G401.6 (cell line): ENCODE measurements around the gene KCNT2.
A peak's percentile ranks its signal among the peaks of the same experiment; 100 is the strongest.
"Not testable (repeated sequence)": the region's sequence is repeated elsewhere in the genome, so short reads cannot be mapped to it uniquely, and the experiment has no call there.

Experiments used
- FAIRE-seq: peaks from 2 replicates; lab custom pipeline; 2012; peaks lifted over from hg19 to GRCh38; lab: Jason Lieb, UNC

Gene KCNT2

DNA sequence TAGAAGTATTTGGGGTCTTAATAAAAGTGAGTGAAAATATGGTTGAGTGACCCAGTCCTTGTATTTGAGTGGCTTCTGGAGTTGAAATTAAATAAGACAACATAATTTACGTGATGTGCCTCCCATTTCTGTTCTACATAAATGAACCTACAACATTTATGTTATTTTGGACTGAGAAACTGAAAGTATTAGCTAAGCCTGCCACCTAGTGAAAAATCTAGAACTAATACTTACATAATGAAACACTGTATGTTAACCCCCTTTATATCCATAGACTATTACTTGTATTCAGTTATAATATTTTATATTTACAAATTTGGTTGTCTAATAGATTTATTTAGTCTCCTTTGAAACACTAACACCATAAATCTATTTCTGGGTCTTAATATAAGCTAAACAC lies 298.9 kb downstream of the KCNT2 start:
- peak; percentile 87 for FAIRE-seq

DNA sequence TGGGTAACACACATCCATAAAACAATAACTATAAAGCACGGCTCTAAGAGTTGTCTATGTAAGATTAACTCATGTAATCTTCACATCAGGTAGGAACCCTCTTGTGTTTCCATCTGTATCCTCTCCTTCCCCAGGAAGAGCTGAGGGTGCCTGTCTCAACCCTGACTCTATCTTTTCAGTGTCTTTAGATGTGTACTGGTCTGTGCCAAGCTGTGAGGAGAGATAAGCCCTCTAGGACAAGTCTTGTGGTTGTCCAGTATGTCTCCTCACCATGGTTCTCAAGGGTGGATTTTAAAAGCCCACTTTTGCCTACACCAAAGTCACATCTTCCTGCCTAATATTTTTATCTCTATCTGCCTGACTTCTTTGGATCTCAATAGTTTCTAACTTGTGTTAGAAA lies 300.1 kb downstream of the KCNT2 start:
- no peak for FAIRE-seq

DNA sequence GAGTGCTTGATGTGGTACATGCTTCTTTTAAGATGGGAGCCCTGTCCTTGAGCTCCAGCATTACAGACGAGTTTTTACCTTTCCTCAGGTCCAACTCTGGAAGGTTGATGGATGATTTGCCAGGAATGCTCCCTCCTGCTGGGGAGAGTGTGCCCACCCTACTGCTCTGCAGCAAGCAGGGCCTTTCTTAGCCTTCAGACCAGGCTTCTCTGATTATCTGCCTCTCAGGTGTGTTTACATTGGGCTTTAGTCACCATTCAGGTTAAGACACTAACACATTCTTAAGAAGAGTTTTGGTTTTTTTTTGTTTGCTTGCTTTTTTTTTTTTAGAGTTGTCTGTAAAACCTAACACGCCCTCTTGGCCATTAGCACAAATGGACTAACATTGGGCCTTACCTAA lies 301.8 kb downstream of the KCNT2 start:
- FAIRE-seq = no peak

DNA sequence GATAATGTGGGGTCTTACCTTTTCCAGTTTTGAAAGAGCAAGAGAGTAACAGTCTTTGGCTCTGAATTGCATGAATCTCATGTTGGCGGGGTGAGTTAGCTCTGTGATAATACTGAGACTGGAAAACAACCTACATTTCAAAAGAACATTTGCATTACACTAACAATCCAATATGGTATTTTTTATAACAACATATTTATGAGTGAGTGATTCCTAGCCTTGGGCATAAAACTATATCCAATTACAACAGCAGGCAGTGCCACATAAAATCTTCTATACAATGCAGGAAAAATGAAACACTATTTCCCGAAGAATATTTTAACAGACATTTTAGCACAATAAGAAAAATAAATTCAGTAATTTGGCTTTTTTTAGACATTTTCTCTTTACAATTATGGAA lies 303.0 kb downstream of the KCNT2 start:
- no peak for FAIRE-seq

DNA sequence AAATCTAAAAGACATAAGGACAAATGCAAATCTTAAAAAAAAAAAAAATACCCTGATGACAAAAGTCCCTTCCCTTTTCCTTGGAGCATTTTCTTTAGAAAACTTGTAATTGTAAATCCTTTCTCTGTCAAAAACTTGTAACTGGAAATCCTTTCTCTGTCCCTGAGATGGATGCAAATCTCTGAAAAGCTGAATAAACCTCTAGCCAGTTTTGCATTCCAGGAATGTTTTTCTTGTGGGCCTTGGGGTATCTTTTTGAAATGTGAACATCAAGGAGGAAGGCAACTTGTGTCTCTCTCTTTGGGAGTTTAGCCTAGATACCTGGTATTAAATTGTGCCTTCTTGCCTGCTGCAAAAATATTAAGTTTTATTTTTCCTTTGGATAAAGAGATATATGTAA lies 305.3 kb downstream of the KCNT2 start:
- FAIRE-seq = no peak

DNA sequence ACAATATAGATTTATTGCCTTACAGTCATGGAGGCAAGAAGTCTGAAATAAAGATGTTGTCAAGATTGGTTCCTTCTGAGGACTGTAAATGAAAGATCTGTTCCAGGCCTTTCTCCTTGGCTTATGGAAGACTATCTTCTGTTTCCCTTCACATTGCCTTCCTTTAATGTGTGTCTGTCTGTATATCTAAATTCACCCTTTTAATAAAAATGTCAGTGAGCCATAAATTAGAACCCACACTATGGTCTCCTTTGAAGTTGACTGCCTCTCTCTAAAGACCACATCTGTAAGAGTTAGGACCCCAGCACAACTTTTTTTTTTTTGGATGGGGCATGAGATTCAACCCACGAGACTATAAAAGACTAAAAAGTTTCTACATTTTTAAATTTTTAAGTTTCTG lies 305.8 kb downstream of the KCNT2 start:
- no peak for FAIRE-seq

DNA sequence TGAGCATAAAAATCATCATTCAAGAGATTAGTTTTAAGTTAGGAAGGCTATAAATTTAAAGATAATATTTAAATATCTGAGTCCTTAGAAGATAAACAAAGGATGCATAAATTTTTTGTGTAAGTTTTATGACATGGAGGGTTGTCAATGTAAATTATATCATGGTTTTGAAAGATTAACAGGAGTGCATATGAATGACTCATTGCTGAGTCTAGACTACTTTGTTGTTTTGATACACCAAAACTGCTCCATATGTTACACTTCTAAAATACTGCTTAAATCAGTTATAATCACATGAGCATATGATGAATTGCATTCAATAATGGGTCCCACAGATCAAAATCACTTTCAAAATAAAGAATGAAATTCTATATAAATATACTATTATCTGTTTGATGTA lies 312.5 kb downstream of the KCNT2 start:
- FAIRE-seq = no peak

DNA sequence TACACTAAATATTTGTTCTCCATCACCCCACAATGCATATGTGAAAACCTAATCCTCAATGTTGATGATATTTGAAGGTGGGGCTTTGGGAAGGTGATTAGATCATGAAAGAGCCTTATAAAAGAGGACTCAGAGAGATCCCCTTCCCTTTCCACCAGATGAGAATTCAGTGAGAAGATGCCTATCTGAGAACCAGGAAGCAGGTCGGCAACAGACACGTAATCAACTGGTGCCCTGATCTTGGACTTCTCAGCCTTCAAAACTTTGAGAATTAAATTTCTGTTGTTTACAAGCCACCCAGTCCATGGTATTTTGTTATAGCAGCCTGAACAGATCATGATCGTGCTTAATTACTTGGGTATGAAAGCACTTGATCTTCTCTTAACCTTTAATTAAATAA lies 329.4 kb downstream of the KCNT2 start:
- FAIRE-seq = no peak

DNA sequence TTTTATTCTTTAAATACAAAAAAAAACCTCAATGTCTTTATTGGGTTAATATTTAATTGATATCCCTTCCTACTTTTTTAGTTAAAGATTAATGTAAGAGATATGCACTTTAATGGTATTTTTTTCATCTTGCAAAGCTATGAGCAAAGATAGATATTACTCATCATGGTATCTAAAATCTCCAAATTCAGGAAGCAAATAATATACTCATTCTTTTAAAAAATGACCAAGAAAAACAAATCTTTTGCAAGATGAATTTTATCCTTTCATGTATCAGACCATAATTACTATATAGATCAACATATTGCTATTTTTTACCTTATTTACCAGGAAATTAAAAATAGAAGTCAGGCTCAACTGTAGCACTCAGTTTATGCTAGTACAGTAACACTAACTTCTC lies 330.4 kb downstream of the KCNT2 start:
- no peak for FAIRE-seq

DNA sequence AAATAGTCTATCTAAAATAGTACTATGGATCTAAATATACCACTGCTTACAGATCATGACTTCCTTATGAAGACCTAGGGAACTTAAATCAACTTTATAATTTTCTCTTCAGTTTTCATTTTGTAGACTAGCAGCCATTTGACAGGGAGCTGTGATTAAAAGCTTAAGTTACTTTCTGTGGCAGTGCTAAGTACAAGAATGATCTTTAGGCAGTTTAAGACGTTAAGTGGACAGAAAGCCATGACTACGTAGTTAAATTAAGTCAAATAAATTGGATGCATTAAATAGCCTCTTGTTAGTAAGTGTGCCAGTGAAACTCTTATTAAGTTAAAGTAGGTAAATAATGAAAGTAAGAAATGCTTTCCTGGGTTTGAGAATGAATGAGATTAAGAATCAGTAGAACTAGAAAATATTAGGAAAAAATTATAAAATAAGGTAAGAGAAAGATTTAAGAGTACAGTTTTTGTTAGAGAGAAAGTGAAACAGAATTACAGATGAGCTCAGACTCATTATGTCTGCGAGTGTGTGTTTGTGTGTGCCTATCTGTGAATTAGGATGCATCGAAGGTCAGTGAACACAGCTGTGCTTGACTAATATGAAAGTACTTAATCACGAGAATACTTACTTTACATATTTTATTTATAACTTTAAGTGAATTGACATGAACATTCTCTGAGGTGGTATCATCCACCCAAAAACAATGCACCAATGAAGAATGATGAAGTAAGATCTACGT lies 336.9 kb downstream of the KCNT2 start:
- no peak for FAIRE-seq

DNA sequence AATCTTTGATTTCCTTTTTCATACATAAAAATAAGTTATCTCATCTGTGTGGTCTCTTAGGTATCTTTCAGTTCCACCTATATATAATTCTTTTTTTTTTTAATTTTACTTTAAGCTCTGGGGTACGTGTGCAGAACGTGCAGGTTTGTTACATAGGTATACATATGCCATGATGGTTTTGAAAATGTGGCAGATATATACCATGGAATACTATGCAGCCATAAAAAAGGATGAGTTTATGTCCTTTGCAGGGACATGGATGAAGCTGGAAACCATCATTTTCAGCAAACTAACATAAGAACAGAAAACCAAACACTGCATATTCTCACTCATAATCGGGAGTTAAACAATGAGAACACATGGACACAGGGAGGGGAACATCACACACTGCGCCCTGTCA lies 345.2 kb downstream of the KCNT2 start:
- FAIRE-seq = not testable (repeated sequence)

DNA sequence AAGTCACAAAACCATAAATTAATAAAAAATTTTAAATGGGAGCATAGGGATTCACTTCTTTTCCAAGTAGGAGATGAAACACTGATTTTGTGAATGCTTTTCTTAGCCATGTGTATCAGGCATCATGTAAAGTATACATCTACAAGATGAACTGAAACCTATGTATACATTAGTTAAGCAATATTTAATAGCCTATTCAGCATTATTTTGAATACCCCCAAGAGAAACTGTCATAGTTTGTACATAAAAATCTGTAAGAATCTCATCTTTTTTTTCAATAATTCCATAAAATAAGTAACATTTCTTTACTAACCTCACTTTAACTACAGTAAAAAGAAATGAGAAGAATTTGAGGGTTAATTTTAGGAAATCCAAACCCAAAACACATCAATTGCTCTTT lies 348.0 kb downstream of the KCNT2 start:
- no peak for FAIRE-seq

DNA sequence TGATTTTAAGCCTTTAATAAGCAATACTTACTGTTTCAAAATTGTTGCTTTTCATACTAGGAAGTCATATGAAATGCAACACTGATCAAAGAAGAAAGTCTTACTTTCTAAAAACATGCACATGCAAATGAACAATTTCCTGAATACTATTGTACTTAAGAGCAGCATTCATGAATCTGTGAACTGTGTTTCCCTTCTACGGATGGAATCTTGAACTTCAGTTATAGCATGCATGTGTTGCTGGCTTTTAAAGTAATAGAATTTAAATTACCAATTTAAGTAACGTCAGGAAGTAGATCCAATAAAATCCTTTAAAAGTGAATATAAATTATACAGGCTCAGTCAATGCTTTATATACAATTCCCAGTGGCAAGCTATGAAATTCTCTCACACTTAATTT lies 348.9 kb downstream of the KCNT2 start:
- no peak for FAIRE-seq

DNA sequence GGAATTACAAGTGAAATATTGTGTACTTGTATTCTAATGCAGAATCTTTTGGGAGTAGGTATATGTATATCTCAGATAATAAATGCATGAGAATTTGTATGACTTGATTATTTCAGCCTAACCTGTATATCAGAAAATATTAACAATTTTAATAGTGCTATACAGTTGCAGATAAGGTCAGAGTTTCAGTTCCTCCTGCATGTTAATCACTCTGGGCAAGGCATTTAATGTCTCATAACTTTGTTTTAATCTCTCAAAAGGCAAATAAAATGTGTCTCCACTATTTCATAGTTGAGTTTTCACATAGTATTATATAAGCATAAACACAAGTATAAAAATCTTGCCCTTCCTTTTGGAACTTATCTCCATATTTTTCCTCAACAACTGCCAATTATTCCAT lies 352.5 kb downstream of the KCNT2 start:
- no peak for FAIRE-seq

DNA sequence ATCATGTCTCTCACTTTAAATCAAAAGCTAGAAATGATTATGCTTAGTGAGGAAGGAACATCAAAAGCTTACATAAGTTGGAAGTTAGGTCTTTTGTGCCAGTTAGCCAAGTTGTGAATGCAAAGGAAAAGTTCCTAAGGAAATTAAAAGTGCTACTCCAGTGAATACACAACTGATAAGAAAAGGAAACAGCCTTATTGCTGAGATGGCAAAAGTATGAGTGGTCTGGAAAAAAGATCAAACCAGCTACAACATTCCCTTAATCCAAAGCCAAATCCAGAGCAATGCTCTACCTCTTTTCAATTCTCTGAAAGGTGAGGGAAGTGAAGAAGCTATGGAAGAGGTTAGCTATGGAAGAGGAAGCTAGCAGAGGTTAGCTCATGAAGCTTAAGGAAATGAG lies 378.7 kb downstream of the KCNT2 start:
- FAIRE-seq = no peak

DNA sequence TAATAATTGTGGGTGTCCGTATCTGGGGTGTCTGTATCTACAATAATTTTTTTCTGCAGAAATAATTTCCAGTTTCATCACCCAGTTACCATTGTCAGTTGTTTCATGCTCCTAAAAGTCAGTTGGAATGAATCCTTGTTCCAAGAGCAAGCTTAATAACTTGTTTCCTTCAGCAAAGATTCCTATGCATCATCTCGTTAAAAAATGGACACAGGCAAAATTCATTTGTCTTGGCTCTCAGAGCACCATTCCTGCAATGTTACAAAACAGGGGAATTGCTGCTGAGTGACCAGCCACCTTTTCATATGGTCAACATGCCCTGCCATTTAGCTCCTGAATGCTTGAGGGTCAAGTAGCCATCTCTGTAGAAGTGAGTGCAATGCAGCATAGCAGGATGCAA lies 393.4 kb downstream of the KCNT2 start:
- FAIRE-seq = no peak

DNA sequence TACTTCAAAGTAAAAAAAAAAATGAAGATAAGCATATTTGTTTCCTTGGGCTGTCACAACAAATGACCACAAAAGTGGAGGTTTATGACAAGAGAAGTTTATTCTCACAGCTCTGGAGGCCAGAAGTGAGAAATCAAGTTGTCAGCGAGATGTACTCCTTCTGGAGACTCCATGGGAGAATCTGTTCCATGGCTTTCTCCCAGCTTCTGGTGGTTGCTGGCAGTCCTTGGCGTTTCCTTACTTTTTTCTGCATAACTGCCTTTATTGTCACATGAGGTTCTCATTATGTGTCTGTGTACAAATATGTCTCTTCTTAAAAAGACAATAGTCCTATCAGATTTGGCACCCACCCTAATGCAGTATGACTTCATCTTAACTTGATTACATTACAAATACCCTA lies 398.3 kb downstream of the KCNT2 start:
- no peak for FAIRE-seq

DNA sequence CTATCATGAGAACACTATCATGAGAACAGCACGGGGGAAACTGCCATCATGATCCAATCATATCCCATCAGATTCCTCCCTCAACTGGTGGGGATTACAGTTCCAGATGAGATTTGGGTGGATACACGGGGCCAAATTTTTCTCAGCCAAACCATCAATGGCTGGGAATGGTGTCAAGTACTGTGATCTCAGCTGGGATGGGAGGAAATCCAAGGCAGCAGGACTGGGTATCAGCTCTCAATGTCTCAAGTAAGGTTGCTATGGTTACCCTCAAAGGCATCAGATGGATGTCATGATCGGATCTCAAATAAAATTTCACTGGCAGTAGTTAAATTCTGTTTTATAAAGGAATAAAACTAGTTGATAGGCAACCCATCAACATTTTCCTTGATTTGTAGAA lies 399.0 kb downstream of the KCNT2 start:
- FAIRE-seq = no peak

DNA sequence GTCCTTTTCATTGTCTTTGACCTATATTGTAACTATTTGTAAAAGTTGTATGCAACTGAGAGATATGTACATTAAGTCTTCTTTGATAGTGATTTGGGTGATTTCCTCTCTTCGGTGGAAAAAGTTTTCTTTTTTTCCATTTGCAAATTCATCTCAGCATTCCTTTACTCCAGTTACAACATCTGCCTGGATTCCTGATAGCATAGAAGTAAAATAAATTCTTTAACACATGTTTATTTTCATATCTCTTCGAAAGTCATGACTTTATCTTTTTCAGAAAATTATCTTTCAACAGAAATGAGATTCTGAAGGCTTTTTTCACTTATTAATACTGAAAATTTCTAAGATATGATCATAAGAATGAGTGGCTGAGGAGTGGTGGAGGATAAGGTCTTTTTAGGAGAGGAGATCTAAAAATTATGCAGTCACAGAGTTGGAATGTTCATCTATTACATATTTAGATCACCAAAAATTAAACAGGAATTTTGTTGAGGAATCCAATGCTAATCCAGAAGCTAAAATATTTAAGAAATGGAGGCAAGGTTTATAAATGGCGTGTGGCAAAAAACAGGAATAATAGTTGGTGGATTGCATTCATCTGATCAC lies 400.5 kb downstream of the KCNT2 start:
- no peak for FAIRE-seq

DNA sequence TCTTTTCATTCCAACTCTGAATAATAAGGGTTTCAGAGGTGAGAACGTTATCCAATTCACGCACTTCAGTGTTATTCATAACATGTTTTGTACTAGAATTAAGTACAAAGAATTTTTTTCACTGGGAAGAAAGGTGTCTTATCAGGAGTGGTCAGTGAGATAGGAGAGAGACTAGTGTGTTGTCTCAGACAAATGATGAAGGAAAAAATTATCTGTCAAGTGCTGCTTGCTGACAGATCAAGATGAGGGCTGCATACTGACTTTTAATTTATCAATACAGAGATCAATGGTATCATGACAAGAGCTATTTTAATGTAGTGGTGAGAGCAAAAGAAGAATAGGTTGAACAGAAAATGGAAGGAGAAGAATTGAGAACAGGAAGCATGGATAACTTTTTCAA lies 402.4 kb downstream of the KCNT2 start:
- FAIRE-seq = no peak

DNA sequence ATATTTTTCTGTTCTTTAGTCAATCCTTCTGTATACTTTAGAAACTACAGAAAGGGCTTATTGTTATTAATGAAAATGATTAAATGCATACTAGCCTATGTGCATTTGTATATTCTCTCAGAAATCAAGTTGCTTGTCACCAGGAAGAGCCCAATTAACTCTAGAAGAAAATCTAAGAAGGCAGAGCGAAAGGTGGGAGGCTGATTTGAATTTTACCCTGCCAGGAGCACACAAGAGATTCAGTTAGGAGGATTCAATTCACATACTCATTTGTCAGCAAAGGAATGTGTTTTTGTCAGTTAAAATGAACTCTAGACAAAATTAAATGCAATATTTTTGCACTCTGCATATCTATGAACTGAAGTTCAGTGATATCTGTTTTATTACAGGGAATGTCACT lies 411.8 kb downstream of the KCNT2 start:
- FAIRE-seq = no peak

DNA sequence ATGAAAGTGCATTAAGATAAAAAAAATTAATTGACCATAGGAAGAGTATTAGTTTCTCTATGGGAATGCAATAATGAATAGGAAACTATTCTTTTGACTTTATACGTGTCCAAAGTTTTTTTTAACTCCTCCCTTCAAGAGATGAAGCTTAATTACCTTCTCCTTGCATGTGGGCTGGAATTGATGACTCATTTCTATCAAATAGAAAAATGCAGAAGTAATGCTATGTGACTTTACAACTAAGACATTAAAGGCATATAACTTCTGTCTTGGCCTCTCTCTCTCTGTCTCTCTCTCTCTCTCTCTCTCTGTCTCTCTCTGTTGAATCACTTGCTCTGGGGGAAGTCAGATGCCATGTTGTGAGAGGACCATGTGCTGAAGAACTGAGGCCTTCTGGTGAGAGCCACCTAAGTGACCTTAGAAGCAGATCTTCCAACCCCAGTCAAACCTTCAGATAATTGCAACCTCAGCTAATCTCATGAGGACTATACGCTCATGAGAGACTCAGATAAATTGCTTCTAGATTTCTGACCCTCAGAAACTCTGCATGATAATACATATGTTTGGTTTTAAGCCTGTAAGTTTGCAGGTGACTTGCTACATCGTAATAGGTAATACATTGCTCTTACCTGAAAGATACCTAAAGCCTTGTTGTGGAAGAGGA lies 414.2 kb downstream of the KCNT2 start:
- no peak for FAIRE-seq

DNA sequence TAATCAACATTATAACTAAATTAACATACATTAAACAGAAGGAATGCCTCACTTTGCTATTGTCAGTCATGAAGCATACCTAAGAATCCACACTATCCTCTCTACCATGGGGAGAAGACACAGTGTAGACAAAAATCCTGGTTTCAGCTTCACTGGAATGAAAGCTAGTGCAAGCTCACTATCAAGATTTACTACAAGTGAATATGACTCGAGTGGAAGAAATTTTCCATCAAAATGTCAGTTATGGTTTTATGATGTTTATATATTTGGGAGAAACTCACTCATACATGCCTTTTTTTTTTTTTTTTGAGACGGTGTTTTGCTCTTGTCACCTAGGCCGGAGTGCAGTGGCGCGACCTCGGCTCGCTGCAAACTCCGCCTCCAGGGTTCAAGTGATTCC lies 424.3 kb downstream of the KCNT2 start:
- FAIRE-seq = no peak

DNA sequence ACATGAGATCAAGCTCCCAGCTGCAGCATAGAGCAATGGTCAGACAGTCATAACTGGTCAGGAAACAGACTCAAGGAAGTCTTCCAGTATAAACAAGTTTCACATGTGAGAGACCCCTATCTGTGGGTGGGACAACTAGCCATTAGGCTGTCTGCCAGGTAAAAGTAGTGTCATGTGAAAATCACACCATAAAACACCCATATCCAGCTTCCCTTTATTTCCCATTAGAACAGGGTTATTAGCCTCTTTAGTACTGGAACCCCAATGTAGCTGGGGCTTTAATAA lies 426.7 kb downstream of the KCNT2 start:
- no peak for FAIRE-seq
